Neural progenitor cell (in vitro differentiated cells): Measurements from ENCODE around the gene FAM180A.

Experiments
- EZH2phosphoT487 ChIP-seq: fragments of 200-600 bp; sonication (generic); IDR thresholded peaks from 2 replicates; pipeline ENCODE4 v1.6.1; 2017; ENCODE audit warnings: antibody characterized with exemption
- TF ChIP-seq, protein P1 (sequence below): fragments of 200-600 bp; sonication (generic); IDR thresholded peaks from 2 replicates; pipeline ENCODE4 v1.5.1; 2017; ENCODE audit warnings: antibody characterized with exemption, mild to moderate bottlenecking

DNA sequence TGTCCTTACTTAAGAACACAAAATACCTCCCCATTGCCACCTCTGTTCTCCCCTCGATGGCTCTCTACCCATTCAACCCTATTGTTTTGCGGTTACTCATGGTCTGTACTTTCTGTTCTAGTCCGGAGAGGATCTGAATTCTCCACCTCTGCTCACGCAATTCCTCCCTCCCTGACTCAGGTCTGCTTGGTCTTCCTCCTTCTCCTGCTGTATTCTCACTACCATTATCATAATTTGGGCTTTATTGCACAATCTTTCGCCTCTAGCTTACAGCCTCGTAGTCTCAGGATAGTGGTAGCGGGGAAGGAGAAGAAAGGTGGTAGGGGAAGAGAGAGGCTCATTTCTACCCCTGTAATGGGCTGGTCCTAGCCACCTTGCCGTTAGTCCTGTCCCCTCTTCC is 35.4 kb upstream of the FAM180A start:
- TF ChIP-seq EZH2phosphoT487 = no peak
- TF ChIP-seq, protein P1, sequence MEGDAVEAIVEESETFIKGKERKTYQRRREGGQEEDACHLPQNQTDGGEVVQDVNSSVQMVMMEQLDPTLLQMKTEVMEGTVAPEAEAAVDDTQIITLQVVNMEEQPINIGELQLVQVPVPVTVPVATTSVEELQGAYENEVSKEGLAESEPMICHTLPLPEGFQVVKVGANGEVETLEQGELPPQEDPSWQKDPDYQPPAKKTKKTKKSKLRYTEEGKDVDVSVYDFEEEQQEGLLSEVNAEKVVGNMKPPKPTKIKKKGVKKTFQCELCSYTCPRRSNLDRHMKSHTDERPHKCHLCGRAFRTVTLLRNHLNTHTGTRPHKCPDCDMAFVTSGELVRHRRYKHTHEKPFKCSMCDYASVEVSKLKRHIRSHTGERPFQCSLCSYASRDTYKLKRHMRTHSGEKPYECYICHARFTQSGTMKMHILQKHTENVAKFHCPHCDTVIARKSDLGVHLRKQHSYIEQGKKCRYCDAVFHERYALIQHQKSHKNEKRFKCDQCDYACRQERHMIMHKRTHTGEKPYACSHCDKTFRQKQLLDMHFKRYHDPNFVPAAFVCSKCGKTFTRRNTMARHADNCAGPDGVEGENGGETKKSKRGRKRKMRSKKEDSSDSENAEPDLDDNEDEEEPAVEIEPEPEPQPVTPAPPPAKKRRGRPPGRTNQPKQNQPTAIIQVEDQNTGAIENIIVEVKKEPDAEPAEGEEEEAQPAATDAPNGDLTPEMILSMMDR = no peak
